ENCODE results near the gene CDYL2.

GRCh38 chr16:80687606-80688005 is 116.8 kb downstream of the CDYL2 start:
- TF ChIP-seq POLR2AphosphoS5 (IDR thresholded peaks at IDR 0.05) (no peak), CTCF (IDR thresholded peaks at IDR 0.05) (no peak)
